HG02973 (cell line): Measurements from ENCODE around the gene WNT2B.
"Not testable (repeated sequence)": the region's sequence is repeated elsewhere in the genome, so short reads cannot be mapped to it uniquely, and the experiment has no call there.

Source experiments
- ATAC-seq: cut with Tn5 transposase; IDR thresholded peaks from one replicate; pipeline ENCODE4 v1.9.1; 2021; ENCODE audit warnings: moderate library complexity; ENCODE audit not compliant: unreplicated experiment

The WNT2B gene

DNA sequence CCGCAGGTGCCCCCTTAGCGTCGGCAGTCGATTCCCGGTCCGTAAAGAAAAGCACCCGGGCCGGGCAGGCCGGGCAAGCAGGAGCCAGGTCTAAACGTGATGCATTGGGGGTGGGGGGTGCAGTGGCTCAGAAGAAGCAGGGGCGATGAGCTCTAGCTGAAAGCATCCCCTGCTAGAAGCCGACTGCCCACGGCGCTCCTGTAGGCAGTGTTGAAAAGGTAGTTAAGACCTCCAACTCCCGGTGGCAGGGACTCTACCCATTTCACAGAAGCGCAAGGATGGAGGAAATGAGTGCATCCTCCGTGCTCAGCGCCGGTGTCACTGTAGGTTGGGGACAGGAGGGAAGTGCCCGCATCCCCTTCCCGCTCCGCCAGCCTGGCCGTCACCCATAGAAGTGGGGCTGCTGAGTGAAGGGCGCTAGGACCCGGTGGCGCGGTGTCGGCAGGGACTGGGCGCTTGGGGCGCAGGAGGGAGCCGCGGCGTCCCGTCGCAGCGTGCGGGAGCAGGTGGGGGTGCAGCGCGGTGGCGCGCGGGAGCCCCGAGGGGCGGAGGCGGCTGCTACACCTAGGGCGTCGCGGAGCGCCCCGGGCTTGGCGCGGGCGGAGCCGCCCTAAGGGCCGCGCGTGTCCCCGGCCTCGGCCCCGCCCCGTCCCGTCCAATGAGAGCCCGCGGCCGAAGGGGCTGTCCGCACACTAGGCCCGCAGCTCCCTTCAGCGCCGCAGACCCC lies at the start of gene WNT2B:
Gene WNT2B (plus strand): TSS at position 688 of the 727 bp plus-strand sequence. CDS start 298 bp downstream, outside the sequence.
- peak; percentile 58 for ATAC-seq

DNA sequence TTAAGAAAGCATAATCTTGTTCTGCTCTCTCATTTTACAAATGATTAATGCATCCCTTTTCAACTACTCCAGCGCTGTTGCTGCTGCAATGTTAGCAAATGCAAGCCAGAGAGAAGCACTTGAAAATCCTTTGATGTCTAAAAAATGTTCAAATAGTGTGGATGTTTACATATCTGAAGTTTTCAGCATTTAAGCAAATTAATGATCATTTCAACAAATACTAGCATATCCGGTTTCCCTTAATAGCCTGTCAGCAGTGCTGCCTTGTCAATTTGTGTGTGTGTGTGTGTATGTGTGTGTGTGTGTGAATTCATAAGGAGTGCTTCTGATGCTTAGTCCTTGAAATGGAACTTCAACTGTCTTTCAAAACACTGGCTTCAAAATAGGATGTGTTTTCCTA lies 48.1 kb upstream of the WNT2B start:
- no peak for ATAC-seq

DNA sequence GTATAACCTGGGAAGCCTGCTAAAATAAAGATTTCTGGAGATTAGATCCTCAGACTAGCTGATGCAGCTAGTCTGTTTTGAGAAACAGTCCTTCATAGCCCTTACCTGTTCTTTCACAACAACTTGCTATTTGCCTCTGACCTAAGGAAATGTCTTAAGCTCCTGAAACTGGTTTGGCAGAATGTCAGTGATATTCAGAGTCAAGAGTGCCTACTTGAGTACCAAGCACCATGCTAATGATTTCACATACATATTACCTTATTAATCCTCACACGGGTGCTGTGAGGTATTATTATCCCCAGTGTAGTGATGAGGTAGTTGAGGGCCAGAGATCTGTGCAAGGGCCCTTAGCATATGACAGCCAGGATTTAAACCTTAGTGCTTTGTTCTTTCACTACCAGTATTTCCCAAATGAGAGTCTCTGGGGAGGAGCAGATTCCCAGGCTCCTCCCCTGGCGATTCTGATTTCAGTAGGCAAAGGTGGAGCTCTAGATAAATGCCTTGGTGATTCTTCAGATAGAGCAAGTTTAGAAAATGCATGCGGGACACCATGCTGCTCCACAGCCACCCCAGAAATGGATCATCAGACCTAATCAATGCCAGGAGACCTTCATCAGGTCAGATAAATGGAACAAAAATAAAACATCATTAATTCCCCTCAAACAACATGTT lies 47.4 kb upstream of the WNT2B start:
- no peak for ATAC-seq

DNA sequence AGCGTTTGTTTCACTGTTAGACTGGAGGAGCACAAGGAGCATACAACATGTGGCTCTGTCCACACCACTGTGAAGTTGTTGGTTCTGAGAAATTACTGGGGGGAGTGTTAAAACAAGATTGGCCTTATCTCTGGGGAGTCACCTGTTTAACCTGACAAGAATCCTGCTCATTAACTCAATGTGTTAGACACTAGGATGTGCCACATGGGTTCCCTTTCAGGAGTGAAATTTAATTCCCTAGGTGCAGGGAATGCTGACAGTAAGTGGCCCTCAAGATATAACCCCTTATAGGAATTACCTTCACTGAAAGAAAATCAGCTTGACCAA lies 45.8 kb upstream of the WNT2B start:
- ATAC-seq, result no peak

DNA sequence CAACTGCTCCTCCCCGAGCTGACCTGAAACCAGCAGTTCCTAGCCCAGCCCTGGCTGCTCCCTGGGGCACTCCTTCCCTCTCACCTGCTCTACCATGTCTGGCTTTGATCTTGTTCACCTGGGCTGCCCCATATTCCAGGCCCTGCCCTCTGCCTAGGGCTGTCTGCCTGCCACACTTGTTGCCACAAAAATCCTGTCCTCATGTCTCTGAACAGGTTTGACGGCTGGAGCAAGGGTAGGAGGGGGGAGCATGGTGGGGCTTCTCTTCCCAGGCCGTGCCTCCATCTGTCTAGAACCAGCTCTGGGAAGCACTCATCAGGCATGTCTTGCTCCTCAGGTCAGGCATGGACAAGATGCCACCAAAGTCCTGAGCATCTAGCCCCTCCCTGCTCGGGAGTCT lies 44.3 kb upstream of the WNT2B start:
- no peak for ATAC-seq

DNA sequence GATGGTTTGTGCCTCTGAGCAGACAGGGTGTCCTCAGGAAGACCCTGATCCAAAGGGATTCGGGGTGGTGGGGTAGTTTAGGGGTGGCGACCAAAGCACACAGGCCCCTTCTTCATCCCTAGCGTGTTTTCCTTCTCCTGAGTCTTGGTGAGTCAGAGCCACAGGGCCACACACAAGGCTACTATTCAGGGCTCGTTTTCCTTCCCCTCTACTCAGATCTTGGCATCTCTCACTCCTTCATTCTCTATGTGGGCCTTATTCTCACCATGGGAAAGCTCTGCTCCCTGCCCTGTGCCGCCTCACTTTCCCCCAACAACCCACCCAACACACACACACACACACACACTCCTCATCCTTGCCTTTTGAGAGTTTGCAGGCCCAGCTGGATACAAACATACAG lies 43.6 kb upstream of the WNT2B start:
- ATAC-seq, result no peak

DNA sequence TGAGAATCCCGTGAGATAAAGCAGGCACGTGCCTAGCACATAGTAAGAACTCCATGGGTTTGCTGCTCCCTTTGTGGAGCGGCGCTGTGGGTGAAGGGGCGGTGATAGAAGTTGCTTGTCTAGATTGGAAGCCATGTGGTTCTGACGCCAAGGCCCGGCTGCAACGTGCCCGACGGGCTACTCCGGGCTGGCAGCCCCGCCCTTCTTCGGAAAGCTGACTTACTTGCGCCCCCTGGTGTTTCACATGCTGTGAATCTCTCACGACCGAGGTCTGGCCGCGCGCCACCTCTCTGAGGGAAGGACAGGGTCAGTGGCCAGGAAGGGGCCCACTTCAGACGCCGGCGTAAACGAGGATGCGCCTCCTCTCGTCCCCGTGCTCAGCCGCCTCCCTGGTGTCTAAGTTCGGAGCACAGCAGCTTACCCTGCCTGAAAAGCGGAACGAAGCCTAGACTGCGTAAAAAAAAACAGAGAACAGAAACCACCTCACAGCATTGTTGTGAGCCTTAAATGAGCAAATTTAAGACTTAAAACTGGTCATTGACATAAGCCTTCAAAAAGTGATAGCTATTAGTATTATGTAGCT lies 42.6 kb upstream of the WNT2B start:
- ATAC-seq, result peak; percentile 86

DNA sequence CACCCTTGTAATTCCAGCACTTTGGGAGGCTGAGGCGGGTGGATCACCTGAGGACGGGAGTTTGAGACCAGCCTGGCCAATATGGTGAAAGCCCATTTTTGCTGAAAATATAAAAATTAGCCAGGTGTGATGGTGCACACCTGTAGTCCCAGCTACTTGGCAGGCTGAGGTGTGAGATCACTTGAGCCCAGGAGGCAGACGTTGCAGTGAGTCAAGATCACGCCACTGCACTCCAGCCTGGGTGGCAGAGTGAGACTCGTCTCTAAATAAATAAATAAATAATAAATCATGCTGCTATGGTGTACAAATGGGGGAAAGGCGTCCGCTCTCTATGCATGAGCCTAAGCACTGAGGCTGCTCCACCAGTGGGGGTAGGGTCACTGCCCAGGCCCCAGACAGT lies 38.4 kb upstream of the WNT2B start:
- not testable (repeated sequence) for ATAC-seq

DNA sequence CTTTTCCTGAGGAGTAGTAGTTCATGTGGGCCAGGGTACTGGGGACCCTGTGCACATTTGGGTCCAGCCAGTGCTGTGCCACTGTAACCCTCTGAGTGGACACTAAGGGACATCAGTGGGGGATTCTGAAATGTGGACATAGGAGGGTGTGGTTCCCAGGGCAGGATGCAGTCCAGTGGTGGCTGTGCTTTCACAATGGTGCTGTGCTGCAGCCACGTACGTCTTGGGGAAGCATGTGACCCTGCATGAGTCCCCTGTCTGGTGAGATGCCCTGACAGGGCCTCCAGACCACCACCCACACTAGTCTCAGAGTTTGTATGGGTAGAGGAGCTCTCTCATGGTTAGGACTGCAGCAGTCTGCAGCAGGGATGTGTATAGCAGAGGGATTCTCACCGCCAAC lies 37.8 kb upstream of the WNT2B start:
- no peak for ATAC-seq

DNA sequence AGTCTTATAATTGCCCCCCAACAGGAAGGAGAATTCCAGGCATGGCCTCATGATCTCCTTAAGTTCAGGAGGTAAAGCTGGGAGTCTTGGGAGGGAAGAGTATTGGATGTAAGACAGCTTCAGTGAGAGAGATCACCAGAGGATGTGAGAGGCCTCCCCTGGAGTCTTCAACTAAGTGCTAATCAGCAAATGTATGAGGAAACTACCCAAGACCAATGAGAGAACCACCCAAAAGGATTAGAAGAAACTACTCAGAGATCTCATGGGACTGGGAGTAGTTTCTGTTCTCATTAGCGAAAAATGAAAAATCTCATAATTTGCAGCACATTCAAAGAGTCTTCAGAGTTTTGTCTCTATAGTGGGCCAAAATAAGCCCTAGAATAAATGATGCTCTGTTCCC lies 36.6 kb upstream of the WNT2B start:
- no peak for ATAC-seq

DNA sequence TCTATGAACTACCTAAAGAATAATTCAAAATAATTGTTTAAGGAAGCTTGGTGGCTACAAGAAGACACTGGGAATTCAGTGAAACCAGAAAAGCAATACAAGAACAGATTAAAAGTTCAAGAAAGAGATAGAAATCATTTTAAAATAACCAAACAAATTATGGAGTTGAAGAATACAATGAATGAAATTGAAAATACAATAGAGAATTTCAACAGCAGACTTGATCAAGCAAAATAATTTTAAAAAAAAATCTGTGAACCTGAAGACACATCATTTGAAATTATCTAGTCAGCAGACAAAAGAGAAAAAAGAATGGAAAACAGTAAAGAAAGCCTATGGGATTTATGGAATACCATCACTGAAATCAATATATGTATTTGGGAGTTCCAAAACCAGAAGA lies 31.2 kb upstream of the WNT2B start:
- no peak for ATAC-seq

DNA sequence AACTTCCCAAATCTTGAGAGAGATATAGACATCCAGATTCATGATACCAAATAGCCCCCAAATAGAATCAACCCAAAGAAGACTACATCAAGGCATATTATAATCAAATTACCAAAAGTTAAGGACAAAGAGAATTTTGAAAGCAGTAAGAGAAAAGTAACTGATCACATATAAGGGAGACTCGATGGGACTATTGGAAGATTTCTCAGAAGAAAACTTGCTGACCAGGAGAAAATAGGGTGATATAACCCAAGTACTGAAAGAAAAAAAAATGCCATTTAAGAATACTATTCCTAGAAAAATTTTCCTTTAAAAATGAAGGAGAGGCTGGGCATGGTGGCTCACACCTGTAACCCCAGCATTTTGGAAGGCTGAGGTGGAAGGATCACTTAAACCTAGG lies 30.5 kb upstream of the WNT2B start:
- no peak for ATAC-seq

DNA sequence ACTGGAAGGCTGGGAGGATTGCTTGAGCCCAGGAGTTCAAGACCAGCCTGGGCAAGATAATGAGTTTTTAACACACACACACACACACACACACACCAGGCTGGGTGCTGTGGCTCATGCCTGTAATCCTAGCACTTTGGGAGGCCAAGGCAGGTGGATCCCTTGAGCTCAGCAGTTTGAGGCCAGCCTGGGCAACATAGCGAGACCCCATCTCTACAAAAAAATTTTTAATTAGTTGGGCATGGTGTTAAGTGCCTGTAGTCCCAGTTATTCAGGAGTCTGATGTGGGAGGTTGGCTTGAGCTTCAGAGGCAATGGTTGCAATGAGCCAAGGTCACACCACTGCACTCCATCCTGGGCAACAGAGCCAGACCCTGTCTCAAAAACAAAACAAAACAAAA lies 22.7 kb upstream of the WNT2B start:
- not testable (repeated sequence) for ATAC-seq

DNA sequence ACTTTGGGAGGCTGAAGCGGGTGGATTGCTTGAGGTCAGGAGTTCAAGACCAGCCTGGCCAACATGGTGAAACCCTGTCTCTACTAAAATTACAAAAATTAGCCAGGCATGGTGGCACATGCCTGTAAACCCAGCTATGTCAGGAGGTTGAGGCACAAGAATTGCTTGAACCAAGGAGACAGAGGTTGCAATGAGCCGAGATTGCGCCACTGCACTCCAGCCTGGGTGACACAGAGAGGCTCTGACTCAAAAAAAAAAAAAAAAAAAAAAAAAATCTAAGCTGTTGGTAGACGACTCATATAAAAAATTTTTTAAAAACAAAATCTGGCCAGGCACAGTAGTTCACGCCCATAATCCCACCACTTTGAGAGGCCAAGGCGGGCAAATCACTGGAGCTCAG lies 21.1 kb upstream of the WNT2B start:
- not testable (repeated sequence) for ATAC-seq

DNA sequence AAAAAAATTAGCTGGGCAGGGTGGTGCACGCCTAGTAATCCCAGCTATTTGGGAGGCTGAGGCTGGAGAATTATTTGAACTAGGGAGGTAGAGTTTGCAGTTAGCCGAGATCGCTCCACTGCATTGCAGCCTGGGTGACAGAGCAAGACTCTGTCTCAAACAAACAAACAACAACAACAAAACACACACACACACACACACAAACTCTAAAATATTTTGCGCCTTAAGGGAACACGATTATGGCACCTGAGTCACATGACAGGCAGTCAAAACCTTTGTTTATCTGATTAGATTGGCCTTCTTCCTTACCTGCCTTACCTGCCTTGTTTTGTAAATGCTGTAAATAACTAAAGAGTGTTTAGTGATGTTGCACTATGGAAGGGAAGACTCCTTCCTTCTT lies 20.6 kb upstream of the WNT2B start:
- ATAC-seq, result no peak

DNA sequence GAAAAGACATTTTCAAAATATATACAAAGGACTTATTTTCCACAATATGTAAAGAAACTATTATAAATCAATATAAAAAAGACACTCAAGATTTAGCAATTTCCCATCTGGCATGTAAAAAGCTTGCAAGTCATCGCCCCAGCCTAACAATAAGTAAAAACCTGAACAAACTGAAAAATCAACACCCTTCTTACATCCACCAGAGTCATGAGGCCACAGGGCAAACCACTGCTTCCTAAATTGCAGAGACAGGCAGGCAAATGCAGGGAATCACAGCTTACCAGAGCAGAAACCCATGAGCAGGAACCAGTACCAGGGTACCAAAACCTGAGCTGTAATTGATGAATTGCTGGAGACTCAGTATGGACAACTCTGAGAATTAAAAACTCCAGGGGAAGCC lies 16.7 kb upstream of the WNT2B start:
- no peak for ATAC-seq

DNA sequence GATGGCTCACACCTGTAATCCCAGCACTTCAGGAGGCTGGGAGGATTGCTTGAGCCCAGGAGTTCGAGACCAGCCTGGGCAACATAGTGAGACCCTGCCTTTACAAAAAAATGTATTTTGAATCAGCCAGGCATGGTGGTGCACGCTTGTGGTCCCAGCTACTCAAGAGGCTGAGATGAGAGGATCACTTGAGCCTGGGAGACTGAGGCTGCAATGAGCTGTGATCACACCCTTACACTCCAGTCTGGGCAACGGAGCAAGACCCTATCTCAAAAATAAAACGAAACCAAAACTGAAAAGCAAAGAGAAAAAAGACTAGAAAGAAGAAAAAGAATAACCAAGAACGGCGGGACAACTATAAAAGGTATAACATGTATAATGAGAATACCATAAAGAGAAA lies 15.4 kb upstream of the WNT2B start:
- no peak for ATAC-seq

DNA sequence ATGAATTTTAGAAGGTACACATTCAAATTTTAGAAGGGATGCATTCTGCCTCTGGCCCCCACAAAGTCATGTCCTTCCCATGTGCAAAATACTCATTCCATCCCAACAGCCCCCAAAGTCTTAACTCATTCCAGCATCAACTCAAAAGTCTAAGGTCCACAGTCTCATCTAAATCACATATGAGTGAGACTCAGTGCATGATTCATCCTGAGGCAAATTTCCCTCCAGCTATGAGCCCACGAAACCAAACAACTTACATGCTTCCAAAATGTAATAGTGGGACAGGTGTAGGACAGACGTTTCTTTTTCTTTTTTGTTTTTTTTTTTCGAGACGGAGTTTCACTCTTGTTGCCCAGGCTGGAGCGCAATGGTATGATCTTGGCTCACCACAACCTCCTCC lies 12.5 kb upstream of the WNT2B start:
- no peak for ATAC-seq

DNA sequence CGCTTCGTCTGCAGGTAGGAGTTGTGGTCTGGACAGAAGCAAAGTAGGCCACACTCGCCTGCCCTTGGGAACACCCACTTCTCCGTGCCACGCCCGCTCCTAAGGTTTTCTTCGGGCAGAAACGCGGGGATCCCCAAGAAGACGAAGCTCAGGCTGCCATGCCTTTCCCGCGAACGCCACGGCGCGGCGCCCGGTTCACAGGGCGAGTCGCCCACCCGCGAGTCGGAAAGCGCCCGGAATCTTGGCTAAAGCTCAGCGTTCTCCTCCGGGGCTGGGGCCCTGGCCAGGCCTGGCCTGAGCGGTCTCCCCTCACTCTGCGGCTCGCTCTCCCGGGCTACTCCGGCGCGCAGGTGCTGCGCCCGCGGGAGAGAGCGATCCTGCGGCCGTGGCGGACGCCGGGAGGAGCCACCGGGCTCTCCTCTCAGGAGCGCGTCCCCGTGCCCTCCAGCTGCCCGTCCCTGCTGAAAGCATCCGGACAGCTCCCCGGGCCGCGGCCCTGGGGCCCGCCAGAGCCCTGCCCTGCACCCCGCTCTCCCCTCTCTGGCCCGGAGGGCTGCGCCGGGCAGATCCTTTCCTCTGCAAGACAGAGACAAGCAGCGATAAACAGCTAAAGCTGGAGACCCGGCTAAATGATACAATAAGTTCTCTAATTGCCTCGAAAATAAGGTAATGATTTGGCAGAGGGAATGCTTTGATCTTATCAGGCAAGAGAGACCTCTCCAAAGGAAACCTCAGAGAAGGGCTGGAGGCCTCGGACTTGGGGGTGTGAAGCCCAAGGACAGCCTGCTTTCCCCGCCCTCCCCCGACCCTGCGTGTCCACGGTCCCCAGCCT lies 6.7 kb upstream of the WNT2B start:
- no peak for ATAC-seq

DNA sequence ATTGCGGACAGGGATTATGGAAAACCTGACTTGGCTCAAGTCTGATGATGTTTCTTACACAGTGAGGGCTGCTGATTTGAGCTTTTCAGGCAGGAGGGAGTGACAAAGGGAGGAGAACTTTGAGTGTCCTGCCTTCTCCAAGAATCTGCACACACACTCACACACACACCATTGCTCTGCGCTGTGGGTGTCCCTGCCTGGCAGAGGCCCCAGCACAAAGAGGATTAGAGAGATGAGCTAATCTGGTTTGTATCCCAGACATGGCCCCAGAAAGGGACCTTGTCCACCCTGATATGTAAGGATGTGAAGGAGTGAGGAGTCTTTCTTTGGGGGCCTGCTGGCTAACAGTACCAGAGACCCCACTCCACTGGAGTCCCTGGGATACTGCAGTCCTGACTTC lies 5.9 kb upstream of the WNT2B start:
- no peak for ATAC-seq

DNA sequence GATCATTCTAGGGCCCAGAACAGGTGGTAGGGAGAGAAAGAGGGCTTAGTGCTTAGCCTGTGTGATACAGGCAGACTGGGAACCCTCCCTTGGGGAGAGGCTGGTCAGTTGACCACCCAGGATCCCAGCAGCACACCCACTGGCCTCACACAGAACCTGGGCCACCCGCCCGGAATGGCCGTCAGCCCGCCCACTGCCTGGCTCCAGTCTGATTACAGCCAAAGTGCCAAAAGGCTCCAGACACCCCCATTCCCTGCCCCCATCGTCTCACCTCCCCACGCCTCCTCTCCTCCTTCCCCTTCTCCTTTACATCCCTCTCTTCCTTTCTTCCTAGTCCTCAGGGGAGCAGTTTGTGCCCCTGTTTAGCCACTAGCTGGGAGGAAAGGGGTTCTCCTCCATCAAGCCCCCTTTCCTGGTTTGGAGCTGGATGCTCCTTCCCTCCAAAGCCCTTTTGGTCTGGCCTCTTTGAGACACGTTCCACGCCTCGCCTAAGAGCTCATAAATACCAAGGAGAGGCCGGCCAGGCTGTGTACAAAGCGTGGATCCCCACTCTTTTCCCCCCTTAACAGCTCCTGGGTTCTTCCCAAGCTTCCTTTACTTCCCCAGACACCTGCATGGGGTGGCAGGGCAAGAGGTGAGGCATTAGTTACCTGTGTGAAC lies 4.6 kb upstream of the WNT2B start:
- ATAC-seq, result no peak
